Measurements from ENCODE around the gene RFNG.

The RFNG gene

DNA sequence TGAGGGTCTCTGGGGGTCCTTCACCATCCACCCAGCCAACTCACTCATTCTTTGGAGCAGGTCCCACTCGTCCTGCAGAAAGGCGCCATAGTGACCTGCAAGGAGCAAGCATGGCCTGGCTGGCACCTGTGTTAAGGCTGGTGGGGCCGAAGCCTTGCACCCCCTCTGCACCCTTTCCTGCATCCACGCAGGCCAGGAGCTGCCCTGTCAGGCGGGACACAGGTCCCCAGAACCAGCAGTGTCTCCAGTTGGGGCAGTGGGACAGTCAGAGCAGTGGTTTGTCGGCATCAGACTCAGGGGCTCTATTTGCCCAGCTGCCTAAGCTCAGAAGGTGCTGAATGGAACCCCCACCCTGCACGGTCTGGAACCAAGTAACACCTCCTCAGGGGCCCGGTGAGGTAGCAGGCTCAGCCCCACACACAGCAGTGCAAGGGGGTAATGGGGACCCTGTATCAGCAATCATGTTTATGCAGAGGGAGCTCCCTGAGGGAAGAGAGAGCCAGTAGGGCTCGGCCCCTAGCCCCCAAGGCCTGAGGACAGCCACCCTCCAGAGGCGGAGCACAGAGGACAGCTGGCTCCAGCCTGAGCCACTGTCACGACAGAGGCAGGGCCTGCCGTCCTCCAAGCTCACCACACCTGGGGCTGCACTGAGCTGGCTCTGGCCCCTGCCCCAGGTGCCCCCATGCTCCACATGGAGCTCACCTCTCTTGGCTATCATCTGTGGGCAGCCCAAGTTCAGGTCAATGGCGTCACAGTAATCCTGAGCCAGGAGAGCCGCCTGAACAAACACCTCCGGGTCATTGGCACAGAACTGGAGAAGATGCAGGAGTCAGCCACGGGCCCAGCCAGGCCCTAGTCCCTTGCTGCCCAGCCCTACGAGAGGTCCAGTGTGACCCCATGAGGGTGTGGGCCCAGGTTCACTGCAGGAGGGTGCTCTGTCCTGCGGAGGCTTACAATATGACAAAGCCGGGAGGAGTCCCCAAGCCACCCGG lies 12.1 kb upstream of the RFNG start:
- H2BK120ac ChIP-seq (ENCODE audit: low read depth, low read length), result no peak overlapping the region
- no peak for DNase-seq (ENCODE audit: low spot score)

DNA sequence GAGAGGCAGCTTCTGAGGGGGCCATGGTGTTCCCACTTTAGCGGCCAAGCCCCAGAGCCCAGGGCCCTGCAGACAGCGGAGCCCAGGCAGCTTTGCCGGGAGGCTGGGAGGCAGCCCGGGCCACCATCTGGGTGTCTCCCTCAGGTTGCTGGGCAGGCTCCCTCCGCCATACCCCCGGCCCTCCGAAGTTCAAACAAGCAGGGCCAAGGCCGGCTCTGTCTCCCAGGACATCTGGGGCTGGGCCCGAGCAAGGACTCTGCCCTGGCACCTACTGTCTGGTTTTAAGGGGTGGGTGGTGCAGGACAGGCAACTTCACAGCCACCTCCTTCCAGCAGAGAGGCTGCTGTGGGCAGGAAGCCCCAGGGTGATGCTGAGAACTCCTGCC lies 11.4 kb upstream of the RFNG start:
- Histone ChIP-seq H2BK120ac (ENCODE audit: low read depth, low read length) (no peak overlapping the region), H2BK5ac (ENCODE audit: low read length) (no peak overlapping the region), H4K8ac (ENCODE audit: low read depth, low read length) (no peak overlapping the region), H3K27ac (replicated peaks; ENCODE audit: low read length) (no peak overlapping the region), H3K4me3 (ENCODE audit: low read length in 2 of 2) (peak overlapping the region in 1 of 2 donors; percentile 18), H2AFZ (ENCODE audit: low read length) (no peak overlapping the region), H3K4me1 (ENCODE audit: control insufficient read depth in 2 of 2, insufficient read depth in 1 of 2, low read depth in 1 of 2, low read length in 2 of 2) (peaks cover 7 to 8% of the 10 kb centered on the region in 2 donors), H3K14ac (ENCODE audit: low read length) (no peak overlapping the region), H2BK15ac (ENCODE audit: low read length) (no peak overlapping the region), H2AK5ac (ENCODE audit: low read depth, low read length) (no peak overlapping the region), H4K91ac (ENCODE audit: low read depth, low read length, poor library complexity) (no peak overlapping the region), H3K18ac (ENCODE audit: low read length) (no peak overlapping the region), H3K79me1 (ENCODE audit: low read depth, low read length) (peaks cover 12% of the 10 kb centered on the region), H3K4me2 (ENCODE audit: insufficient read depth, low read length, poor library complexity, severe bottlenecking) (no peak overlapping the region), H3K9ac (ENCODE audit: low read depth, low read length, poor library complexity) (no peak overlapping the region), H3K23ac (ENCODE audit: low read depth, low read length, poor library complexity) (no peak overlapping the region), H3K36me3 (replicated peaks in 1 of 2; ENCODE audit: control insufficient read depth in 2 of 2, insufficient read depth in 2 of 2, low read length in 2 of 2) (peaks cover 38 to 60% of the 10 kb centered on the region in 2 donors), H2BK12ac (ENCODE audit: low read length) (no peak overlapping the region), H3K27me3 (ENCODE audit: control insufficient read depth in 3 of 3, insufficient read depth in 3 of 3, low read depth in 1 of 3, low read length in 3 of 3) (no peaks in the 10 kb centered on the region), H3K4ac (ENCODE audit: low read length) (no peak overlapping the region), H3K9me3 (replicated peaks in 1 of 2; ENCODE audit: control insufficient read depth in 2 of 2, insufficient read depth in 1 of 2, low read depth in 1 of 2, low read length in 2 of 2) (no peaks in the 10 kb centered on the region)
- WGBS, 2 donors (ENCODE audit: extremely low coverage in 2 of 2, insufficient read length in 2 of 2, insufficient replicate concordance in 1 of 2), result no CpG with 5 or more reads among the region's 9 CpGs
- DNase-seq (ENCODE audit: low spot score), result no peak

More for the DNA sequence above, 12.1 kb upstream of the RFNG start:
- H2AFZ ChIP-seq (ENCODE audit: low read length), result no peak overlapping the region
- no peak overlapping the region for H3K14ac ChIP-seq (ENCODE audit: low read length)
- peak overlapping the region in 1 of 2 donors; percentile 64 for H3K4me3 ChIP-seq (ENCODE audit: low read length in 2 of 2)
- H4K8ac ChIP-seq (ENCODE audit: low read depth, low read length), result peak overlapping the region; percentile 17
- peaks cover 10% of the 10 kb centered on the region for H3K79me1 ChIP-seq (ENCODE audit: low read depth, low read length)
- H2AK5ac ChIP-seq (ENCODE audit: low read depth, low read length), result no peak overlapping the region
- H3K27ac ChIP-seq (replicated peaks; ENCODE audit: low read length), result no peak overlapping the region
- no peak overlapping the region for H3K4me2 ChIP-seq (ENCODE audit: insufficient read depth, low read length, poor library complexity, severe bottlenecking)
- H2BK15ac ChIP-seq (ENCODE audit: low read length), result no peak overlapping the region
- no peak overlapping the region for H2BK5ac ChIP-seq (ENCODE audit: low read length)
- H3K9ac ChIP-seq (ENCODE audit: low read depth, low read length, poor library complexity), result no peak overlapping the region
- no peaks in the 10 kb centered on the region for H3K9me3 ChIP-seq (replicated peaks in 1 of 2; ENCODE audit: control insufficient read depth in 2 of 2, insufficient read depth in 1 of 2, low read depth in 1 of 2, low read length in 2 of 2)
- H2BK12ac ChIP-seq (ENCODE audit: low read length), result no peak overlapping the region
- H4K91ac ChIP-seq (ENCODE audit: low read depth, low read length, poor library complexity), result no peak overlapping the region
- no peak overlapping the region for H3K23ac ChIP-seq (ENCODE audit: low read depth, low read length, poor library complexity)
- H3K18ac ChIP-seq (ENCODE audit: low read length), result no peak overlapping the region
- H3K4ac ChIP-seq (ENCODE audit: low read length), result no peak overlapping the region
- peaks cover 35 to 53% of the 10 kb centered on the region in 2 donors for H3K36me3 ChIP-seq (replicated peaks in 1 of 2; ENCODE audit: control insufficient read depth in 2 of 2, insufficient read depth in 2 of 2, low read length in 2 of 2)
- WGBS, 2 donors (ENCODE audit: extremely low coverage in 2 of 2, insufficient read length in 2 of 2, insufficient replicate concordance in 1 of 2), result no CpG with 5 or more reads among the region's 20 CpGs
- peaks cover 7 to 8% of the 10 kb centered on the region in 2 donors for H3K4me1 ChIP-seq (ENCODE audit: control insufficient read depth in 2 of 2, insufficient read depth in 1 of 2, low read depth in 1 of 2, low read length in 2 of 2)
- no peaks in the 10 kb centered on the region for H3K27me3 ChIP-seq (ENCODE audit: control insufficient read depth in 3 of 3, insufficient read depth in 3 of 3, low read depth in 1 of 3, low read length in 3 of 3)

DNA sequence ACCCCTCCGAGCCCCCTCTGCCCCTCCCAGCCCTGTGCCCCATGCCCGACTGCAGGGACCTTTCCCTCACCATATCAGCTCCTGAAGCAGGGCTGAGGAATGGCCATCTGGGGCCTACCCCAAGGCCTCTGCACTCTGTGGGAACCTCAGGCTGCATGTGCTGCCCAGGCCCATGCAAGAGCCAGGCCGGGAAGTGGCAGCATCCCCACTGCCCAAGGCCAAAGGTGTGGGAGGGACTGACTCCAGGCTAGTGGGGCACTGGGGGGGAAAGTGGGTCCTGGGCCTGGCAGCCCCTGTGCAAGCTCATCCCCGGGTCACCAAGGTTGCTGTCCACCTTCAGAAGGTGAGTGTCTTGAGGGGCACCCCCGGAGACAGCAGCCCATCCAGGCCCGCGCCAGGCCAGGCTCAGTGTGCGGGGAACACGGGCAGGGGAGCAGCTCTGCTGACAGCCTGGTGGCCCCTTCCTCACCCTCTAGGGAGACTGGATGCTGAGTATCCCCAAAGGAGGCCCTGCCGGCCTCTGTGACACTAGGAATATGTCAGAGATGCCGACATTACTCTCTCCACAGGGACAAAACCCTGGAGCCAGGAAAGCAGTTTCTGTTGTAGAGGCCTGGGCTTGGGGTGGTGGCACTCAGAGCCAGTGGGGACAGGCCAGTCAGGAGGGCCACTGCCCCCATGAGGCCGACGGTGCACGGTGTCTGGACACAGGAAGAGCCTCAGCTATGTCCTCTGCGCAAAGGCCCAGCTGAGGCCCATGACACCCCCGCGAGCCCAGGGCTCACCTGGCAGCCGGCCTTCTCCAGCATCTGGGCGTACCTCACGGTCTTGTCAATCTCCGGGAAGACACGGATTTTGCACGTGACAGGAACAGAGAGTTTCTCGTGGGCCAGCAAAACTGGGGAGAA lies 10.7 kb upstream of the RFNG start:
- no peak overlapping the region for H3K18ac ChIP-seq (ENCODE audit: low read length)
- peaks cover 12% of the 10 kb centered on the region for H3K79me1 ChIP-seq (ENCODE audit: low read depth, low read length)
- no peak overlapping the region for H2AK5ac ChIP-seq (ENCODE audit: low read depth, low read length)
- no peak overlapping the region for H3K9ac ChIP-seq (ENCODE audit: low read depth, low read length, poor library complexity)
- no peak overlapping the region for H2BK120ac ChIP-seq (ENCODE audit: low read depth, low read length)
- no peaks in the 10 kb centered on the region for H3K27me3 ChIP-seq (ENCODE audit: control insufficient read depth in 3 of 3, insufficient read depth in 3 of 3, low read depth in 1 of 3, low read length in 3 of 3)
- H3K14ac ChIP-seq (ENCODE audit: low read length), result no peak overlapping the region
- WGBS, 2 donors (ENCODE audit: extremely low coverage in 2 of 2, insufficient read length in 2 of 2, insufficient replicate concordance in 1 of 2), result no CpG with 5 or more reads among the region's 24 CpGs
- no peak overlapping the region for H2BK15ac ChIP-seq (ENCODE audit: low read length)
- H2BK5ac ChIP-seq (ENCODE audit: low read length), result peak overlapping the region; percentile 39
- peaks cover 44 to 67% of the 10 kb centered on the region in 2 donors for H3K36me3 ChIP-seq (replicated peaks in 1 of 2; ENCODE audit: control insufficient read depth in 2 of 2, insufficient read depth in 2 of 2, low read length in 2 of 2)
- DNase-seq (ENCODE audit: low spot score), result no peak
- no peak overlapping the region for H3K4me3 ChIP-seq (ENCODE audit: low read length in 2 of 2)
- no peak overlapping the region for H4K8ac ChIP-seq (ENCODE audit: low read depth, low read length)
- H3K9me3 ChIP-seq (replicated peaks in 1 of 2; ENCODE audit: control insufficient read depth in 2 of 2, insufficient read depth in 1 of 2, low read depth in 1 of 2, low read length in 2 of 2), result no peaks in the 10 kb centered on the region
- H2BK12ac ChIP-seq (ENCODE audit: low read length), result no peak overlapping the region
- peaks cover 7 to 8% of the 10 kb centered on the region in 2 donors for H3K4me1 ChIP-seq (ENCODE audit: control insufficient read depth in 2 of 2, insufficient read depth in 1 of 2, low read depth in 1 of 2, low read length in 2 of 2)
- no peak overlapping the region for H4K91ac ChIP-seq (ENCODE audit: low read depth, low read length, poor library complexity)
- H3K4ac ChIP-seq (ENCODE audit: low read length), result no peak overlapping the region
- H3K27ac ChIP-seq (replicated peaks; ENCODE audit: low read length), result no peak overlapping the region
- H3K4me2 ChIP-seq (ENCODE audit: insufficient read depth, low read length, poor library complexity, severe bottlenecking), result no peak overlapping the region
- H3K23ac ChIP-seq (ENCODE audit: low read depth, low read length, poor library complexity), result no peak overlapping the region
- no peak overlapping the region for H2AFZ ChIP-seq (ENCODE audit: low read length)

All from neuronal stem cell (in vitro differentiated cells).